Activated CD4-positive, CD25-positive, alpha-beta regulatory T cell treated with anti-CD3 and anti-CD28 coated beads, Interleukin-2, amount 50 U/mL, for 16 hours (primary cell): ENCODE results near the gene RAB11FIP3.

Experiments
- DNase-seq: peaks from one replicate; pipeline ENCODE4 v3.0.0-alpha.2; 2020; ENCODE audit warnings: low read depth, low spot score

RAB11FIP3 gene

DNA sequence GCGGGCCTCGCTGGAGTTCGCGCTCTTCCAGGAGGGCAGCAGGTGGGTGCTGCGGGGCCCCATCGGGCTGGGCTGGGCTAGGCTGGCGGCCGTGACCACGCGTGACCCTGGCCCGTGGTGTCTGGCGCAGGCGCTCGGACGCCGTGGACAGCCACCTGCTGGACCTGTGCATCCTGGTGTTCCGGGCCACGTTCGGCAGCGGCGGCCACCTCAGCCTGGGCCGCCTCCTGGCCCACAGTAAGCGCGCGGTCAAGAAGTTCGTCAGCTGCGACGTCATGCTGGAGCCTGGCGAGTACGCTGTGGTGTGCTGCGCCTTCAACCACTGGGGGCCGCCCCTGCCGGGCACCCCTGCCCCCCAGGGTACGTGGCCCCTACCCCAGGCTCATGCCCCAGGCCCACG is 126.7 kb downstream of the RAB11FIP3 start:
- DNase-seq = no peak

DNA sequence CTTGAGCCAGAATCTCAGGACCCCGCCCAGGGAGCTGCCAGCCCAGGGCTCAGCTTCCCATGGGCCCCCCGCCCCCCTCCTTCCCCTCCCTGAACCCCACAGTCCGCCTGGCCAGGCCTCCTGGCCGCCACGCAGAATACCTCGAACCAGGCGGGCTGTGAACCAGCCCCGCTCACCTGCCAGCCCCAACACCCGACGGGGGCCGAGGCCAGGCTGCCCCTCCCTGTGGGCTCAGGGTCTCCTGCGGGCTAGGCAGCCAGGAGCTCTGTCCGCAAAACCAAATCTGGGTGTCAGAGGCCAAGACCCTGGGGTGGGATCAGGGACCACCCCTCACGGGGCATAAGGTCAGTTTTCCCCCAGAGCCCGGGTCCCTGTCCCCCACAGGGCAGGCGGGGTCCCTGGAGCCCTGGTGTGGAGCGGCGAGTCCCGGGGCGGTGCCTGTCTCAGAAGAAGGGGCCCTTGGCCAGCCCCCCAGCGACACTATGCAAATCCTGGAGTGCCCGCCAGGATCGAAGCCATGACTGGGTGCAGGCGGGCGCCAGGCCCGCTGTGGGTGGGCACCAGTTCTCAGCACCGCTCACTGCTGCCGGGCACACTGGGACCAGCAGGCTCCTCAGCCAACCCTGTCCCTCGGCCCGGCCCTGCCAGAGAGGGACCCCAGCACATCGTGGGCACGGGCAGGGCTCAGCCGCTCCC is 128.3 kb downstream of the RAB11FIP3 start:
- DNase-seq = no peak

DNA sequence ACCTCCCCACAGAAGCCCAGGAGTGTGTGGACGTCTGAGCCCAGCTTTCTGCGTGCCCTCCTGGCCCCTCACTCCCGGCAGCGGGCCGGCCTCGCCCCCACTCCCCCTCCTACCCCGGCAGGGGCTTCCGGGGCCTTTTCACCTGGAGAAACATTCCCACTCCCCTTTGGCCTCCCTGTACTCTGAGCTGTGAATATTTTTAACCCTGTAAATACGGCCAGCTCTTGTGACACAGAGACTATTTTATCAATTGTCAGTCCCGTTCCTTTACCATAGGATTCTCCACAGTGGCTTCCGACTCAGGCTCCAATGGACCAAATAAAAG is 128.8 kb downstream of the RAB11FIP3 start:
- no peak for DNase-seq

- DNase-seq = no peak
Measured at GRCh38 chr16:554640-555365, 129.4 kb downstream of the RAB11FIP3 start.

GRCh38 chr16:555528-556473 is 130.4 kb downstream of the RAB11FIP3 start:
- no peak for DNase-seq

GRCh38 chr16:556474-557173 is 131.2 kb downstream of the RAB11FIP3 start:
- no peak for DNase-seq

- DNase-seq = no peak
Measured at GRCh38 chr16:557463-558297, 132.2 kb downstream of the RAB11FIP3 start.

- DNase-seq = no peak
Measured at GRCh38 chr16:558298-559020, 133.0 kb downstream of the RAB11FIP3 start.

DNA sequence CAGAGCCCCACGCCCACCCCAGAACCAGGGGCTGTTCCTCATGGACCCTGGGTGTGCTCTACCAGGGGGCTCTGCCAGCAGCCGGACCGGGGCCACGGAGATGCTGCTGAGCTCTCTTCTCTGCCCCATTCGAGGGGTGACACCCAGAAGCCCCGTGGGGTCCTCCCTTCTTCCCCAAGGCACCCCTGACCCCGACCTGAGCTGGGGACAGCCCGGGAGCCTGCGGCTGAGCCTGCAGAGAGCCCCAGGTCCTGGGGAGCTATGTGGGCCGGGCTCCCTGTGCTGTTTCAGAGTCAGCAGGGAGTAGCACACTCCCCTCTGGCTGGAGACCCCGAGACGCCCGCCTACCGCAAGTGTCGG is 133.6 kb downstream of the RAB11FIP3 start:
- no peak for DNase-seq

GRCh38 chr16:559411-560203 is 134.2 kb downstream of the RAB11FIP3 start:
- DNase-seq = no peak

DNA sequence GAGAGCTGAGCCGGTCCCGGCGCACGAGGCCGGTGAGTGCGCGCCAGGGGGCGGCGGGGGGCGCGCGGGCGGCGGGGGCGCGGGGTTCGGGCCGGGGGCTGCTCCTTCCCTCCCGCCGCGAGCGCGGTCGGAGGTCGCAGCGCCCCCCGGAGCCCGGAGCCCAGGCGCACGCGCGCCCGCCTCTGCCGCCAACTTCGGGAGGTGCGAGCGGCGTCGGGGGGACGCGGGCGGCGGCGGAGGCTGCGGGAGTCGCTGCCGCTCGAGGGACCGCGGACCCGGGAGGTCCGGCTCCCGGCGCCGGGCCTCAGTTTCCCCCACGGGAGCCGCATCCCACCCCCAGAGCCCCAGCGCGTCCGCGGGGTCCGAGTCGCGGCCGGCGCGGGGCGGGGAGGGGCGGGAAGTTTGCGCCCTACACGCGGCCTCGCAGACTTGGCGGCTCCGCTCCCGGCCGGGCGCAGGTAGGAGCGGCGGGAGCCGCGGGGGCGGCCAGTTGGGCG is 134.8 kb downstream of the RAB11FIP3 start, which contains the start of gene PRR35:
Gene PRR35 (plus strand): TSS at position 191 of the 497 bp plus-strand sequence. CDS start 2,901 bp downstream, outside the sequence.
- no peak for DNase-seq

DNA sequence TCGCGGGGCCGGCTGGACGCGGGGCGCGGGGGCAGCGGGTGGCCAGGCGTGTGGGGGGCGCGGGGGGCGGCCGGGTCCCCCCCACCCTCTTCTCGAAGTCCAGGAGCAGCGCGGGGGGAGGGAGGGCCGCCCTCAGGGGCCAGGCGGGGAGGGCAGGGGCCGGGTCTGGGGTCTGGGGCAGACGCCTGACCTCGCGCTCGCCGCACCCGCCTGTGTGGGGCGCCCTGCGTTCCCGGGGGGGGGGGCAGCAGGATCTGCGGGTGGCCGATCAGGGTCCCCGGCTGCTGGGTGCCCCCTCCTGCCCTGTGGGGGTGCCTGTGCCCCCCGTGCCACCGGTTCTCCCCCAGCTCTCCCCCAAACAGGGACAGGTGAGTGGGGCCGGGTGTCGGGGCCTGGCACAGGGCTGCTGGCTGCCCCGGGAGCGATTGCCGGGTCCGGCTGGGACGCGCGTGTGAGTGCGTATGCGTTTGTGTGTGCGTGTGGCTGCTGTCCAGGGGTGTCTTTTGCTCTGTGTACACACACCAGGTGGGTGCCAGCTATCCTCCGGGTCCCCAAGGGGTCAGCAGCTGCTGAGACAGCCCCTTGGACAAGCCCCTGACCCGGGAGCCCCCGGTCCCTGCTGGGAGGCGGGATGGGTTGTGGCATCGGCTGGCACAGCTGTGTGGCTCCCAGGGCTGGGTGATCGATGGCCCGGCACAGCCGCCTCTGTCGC is 135.4 kb downstream of the RAB11FIP3 start:
- no peak for DNase-seq

DNA sequence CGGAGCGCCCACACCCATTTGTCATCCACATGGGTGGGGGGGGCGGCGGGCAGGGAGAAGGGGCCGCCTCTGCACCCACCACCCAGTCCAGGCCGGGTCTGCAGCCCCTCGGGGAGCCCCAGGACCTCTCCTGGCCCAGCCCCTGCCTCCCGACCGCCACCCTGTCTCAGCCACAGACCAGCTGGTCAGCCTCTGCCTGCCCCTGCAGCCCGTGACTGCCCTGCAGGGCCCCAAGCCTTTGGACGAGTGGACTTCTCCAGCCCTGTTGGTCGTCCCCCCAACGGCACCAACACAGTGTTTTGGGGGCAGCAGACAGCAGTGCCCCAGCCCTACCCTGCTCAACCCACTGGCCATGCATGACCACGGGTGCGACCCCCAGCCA is 136.0 kb downstream of the RAB11FIP3 start:
- DNase-seq = no peak

GRCh38 chr16:561957-562938 is 136.8 kb downstream of the RAB11FIP3 start:
- no peak for DNase-seq

GRCh38 chr16:563072-563644 is 137.7 kb downstream of the RAB11FIP3 start:
- DNase-seq = no peak

DNA sequence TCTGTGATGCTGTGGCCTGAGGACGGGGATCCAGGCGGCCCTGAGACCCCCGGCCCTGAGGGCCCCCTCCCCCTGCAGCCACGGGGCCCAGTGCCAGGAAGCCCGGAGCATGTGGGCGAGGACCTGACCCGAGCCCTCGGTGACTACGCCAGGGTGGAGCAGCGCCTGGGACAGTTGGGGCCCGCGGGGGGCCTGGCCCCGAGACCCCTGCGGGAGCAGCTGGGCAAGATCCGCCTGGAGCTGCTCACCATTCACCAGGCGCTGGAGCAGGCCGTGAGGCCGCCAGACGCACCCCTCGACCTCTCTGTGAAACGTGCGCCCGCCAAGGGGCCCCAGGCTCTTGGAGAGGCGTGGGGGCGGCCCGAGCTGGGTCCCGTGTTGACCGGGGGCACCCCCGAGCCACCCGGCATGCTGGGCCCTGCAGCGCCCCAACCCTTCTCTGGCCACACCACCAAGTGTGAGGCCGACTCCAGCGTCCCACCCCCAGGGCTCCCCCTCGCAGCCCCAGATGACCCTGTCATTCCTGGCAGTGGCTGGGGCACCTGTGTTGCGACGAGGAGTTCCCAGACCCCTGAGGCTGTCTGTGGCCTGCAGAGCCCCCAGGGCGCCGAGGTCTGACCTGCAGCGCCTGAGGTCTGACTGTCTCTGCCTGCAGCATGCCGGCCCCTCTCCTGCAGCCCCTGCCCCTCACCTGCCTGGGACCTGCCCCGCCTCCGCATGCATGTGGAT is 139.4 kb downstream of the RAB11FIP3 start:
- no peak for DNase-seq
